Measurements from ENCODE around the gene TMEM60. TPM values are rescaled to one million over a fixed set of nuclear protein-coding genes. Genes with fewer than 3 reads are reported as not detected.

The TMEM60 gene
- total and polyA plus RNA-seq, 2 of the 13 experiments (the other 11 are each of a cell fraction or from before 2014, with no cell fraction given): 25.6 to 27.7 TPM

DNA sequence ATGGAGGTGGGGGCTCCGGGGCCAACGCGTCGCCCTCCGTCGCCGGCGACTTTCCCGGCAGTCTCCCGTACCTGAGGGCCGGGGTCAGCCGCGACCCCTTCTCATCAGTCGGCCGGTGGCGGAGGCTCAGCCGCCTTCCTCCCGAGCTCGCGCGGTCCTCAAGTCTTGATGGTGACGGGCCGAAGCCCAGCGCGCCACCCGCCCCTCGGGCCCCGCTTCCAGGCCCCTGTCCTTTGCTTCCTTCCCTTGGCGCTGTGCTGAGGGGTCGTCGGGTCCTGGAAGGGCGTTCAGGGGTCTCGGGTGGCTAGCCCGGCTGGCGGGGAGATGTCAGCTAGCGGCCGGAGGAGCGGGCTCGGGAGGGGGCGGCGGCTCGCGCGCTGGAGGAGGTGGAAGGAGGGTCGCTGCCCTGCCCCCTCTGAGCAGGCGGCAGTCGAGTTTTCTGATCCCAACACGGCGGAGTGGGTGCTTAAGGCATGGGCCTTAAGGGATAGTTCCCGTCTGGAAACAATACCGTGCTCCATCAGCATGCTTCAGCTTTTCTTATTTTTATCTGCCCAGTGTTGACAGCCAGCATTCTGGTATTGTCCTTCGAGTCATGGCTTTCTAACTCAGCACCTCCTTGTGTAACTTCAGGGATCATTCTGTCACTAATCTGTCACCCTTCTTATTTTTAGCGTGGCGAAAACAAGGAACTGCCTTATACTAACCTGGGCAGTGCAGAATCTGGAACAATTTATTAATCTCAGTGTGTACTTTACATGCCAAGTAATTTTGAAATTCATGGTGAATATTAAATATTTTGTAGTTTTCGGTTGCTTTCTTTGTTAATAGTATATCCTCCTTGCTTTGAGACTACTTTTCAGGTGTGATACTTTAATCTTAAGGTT lies 1.1 kb upstream of the TMEM60 start (continued):
- TF ChIP-seq, protein P1, sequence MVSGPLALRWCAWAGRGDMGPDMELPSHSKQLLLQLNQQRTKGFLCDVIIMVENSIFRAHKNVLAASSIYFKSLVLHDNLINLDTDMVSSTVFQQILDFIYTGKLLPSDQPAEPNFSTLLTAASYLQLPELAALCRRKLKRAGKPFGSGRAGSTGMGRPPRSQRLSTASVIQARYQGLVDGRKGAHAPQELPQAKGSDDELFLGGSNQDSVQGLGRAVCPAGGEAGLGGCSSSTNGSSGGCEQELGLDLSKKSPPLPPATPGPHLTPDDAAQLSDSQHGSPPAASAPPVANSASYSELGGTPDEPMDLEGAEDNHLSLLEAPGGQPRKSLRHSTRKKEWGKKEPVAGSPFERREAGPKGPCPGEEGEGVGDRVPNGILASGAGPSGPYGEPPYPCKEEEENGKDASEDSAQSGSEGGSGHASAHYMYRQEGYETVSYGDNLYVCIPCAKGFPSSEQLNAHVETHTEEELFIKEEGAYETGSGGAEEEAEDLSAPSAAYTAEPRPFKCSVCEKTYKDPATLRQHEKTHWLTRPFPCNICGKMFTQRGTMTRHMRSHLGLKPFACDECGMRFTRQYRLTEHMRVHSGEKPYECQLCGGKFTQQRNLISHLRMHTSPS (CRISPR knock-in tag; IDR thresholded peaks at IDR 0.05; ENCODE audit: low read depth): no peak; the same call in 1 of the 2 replicates
- TF ChIP-seq, protein P2, sequence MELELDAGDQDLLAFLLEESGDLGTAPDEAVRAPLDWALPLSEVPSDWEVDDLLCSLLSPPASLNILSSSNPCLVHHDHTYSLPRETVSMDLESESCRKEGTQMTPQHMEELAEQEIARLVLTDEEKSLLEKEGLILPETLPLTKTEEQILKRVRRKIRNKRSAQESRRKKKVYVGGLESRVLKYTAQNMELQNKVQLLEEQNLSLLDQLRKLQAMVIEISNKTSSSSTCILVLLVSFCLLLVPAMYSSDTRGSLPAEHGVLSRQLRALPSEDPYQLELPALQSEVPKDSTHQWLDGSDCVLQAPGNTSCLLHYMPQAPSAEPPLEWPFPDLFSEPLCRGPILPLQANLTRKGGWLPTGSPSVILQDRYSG (CRISPR knock-in tag; IDR thresholded peaks at IDR 0.05): no peak
- no peak for TF ChIP-seq ZNF354B (CRISPR knock-in tag; IDR thresholded peaks at IDR 0.05)
- TF ChIP-seq, protein P3, sequence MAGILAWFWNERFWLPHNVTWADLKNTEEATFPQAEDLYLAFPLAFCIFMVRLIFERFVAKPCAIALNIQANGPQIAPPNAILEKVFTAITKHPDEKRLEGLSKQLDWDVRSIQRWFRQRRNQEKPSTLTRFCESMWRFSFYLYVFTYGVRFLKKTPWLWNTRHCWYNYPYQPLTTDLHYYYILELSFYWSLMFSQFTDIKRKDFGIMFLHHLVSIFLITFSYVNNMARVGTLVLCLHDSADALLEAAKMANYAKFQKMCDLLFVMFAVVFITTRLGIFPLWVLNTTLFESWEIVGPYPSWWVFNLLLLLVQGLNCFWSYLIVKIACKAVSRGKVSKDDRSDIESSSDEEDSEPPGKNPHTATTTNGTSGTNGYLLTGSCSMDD (CRISPR knock-in tag; IDR thresholded peaks at IDR 0.05): no peak
- TF ChIP-seq, protein P4, sequence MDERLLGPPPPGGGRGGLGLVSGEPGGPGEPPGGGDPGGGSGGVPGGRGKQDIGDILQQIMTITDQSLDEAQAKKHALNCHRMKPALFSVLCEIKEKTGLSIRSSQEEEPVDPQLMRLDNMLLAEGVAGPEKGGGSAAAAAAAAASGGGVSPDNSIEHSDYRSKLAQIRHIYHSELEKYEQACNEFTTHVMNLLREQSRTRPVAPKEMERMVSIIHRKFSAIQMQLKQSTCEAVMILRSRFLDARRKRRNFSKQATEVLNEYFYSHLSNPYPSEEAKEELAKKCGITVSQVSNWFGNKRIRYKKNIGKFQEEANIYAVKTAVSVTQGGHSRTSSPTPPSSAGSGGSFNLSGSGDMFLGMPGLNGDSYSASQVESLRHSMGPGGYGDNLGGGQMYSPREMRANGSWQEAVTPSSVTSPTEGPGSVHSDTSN (CRISPR knock-in tag; IDR thresholded peaks at IDR 0.05): no peak
- no peak; the same call in 1 of the 2 replicates for TF ChIP-seq ZNF547 (CRISPR knock-in tag; IDR thresholded peaks at IDR 0.05)
- no peak for TF ChIP-seq ZNF776 (CRISPR knock-in tag; IDR thresholded peaks at IDR 0.05)
- TF ChIP-seq, protein P5, sequence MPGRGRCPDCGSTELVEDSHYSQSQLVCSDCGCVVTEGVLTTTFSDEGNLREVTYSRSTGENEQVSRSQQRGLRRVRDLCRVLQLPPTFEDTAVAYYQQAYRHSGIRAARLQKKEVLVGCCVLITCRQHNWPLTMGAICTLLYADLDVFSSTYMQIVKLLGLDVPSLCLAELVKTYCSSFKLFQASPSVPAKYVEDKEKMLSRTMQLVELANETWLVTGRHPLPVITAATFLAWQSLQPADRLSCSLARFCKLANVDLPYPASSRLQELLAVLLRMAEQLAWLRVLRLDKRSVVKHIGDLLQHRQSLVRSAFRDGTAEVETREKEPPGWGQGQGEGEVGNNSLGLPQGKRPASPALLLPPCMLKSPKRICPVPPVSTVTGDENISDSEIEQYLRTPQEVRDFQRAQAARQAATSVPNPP (CRISPR knock-in tag; IDR thresholded peaks at IDR 0.05): no peak
- TF ChIP-seq HDAC1 (CRISPR knock-in tag; IDR thresholded peaks at IDR 0.05): peak; percentile 1; the same call in 1 of the 2 replicates
- no peak for TF ChIP-seq RAD21 (CRISPR knock-in tag; IDR thresholded peaks at IDR 0.05)
- TF ChIP-seq, protein P6, sequence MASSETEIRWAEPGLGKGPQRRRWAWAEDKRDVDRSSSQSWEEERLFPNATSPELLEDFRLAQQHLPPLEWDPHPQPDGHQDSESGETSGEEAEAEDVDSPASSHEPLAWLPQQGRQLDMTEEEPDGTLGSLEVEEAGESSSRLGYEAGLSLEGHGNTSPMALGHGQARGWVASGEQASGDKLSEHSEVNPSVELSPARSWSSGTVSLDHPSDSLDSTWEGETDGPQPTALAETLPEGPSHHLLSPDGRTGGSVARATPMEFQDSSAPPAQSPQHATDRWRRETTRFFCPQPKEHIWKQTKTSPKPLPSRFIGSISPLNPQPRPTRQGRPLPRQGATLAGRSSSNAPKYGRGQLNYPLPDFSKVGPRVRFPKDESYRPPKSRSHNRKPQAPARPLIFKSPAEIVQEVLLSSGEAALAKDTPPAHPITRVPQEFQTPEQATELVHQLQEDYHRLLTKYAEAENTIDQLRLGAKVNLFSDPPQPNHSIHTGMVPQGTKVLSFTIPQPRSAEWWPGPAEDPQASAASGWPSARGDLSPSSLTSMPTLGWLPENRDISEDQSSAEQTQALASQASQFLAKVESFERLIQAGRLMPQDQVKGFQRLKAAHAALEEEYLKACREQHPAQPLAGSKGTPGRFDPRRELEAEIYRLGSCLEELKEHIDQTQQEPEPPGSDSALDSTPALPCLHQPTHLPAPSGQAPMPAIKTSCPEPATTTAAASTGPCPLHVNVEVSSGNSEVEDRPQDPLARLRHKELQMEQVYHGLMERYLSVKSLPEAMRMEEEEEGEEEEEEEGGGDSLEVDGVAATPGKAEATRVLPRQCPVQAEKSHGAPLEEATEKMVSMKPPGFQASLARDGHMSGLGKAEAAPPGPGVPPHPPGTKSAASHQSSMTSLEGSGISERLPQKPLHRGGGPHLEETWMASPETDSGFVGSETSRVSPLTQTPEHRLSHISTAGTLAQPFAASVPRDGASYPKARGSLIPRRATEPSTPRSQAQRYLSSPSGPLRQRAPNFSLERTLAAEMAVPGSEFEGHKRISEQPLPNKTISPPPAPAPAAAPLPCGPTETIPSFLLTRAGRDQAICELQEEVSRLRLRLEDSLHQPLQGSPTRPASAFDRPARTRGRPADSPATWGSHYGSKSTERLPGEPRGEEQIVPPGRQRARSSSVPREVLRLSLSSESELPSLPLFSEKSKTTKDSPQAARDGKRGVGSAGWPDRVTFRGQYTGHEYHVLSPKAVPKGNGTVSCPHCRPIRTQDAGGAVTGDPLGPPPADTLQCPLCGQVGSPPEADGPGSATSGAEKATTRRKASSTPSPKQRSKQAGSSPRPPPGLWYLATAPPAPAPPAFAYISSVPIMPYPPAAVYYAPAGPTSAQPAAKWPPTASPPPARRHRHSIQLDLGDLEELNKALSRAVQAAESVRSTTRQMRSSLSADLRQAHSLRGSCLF (CRISPR knock-in tag; IDR thresholded peaks at IDR 0.05; ENCODE audit: borderline replicate concordance): no peak
- no peak; the same call in 1 of the 2 replicates for TF ChIP-seq HNRNPUL1 (IDR thresholded peaks at IDR 0.05; ENCODE audit: low read depth, low read length)
- TF ChIP-seq SMARCC2 (IDR thresholded peaks at IDR 0.05): no peak
- no peak for TF ChIP-seq CENPX (CRISPR knock-in tag; IDR thresholded peaks at IDR 0.05)

Measured in HepG2 (cell line).